ENCODE results near the gene PARL. TPM values are rescaled to one million over a fixed set of nuclear protein-coding genes. Genes with fewer than 3 reads are reported as not detected.

The PARL gene, protein sequence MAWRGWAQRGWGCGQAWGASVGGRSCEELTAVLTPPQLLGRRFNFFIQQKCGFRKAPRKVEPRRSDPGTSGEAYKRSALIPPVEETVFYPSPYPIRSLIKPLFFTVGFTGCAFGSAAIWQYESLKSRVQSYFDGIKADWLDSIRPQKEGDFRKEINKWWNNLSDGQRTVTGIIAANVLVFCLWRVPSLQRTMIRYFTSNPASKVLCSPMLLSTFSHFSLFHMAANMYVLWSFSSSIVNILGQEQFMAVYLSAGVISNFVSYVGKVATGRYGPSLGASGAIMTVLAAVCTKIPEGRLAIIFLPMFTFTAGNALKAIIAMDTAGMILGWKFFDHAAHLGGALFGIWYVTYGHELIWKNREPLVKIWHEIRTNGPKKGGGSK
- 58.5 TPM for total RNA-seq (ENCODE audit: unreplicated experiment)
- long read RNA-seq, transcript PARL-202 (10 exons, 1,414 nt) = major isoform, 22 of 31 reads
- long read RNA-seq, partial matches to known transcripts = 1 of 31 reads
- long read RNA-seq, other reads (novel, unspliced or antisense) = 4 of 31 reads

DNA sequence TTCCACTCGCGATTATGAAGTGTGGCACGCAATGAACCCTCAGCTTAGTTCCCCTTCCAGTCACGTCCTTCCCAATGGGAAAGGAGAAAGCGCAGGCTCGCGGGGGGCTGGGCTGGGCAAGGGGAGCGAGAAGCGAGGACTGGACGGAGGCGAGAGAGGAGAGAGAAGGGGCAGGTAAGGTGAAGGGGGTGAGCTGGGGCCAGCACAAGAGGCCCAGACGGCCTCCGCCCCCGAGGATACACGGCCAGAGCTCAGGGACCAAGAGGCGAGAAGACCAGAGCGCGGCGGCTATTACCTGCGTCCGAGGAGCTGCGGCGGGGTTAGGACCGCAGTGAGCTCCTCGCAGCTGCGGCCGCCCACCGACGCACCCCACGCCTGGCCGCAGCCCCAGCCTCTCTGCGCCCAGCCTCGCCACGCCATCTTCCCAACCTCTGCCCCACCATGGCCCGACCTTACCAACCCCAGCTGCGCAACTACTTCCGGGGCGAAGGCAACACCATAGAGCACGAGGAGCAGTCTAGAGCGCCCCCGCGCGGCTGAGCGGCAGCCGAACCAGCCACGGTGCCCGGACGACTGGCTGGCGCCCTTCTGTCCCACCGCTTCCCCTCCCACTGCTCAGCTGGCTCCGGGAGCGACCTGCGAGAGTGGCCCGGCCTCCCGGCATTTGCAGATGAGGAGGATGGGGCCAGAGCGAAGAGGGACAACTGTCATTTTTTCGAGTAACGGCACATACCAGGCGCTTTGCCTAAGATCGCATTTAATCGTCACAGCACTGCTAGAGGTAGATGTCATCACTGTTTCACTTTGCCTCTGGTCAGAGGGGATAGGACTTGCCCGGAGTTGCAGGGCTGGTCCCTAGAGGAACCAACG is at the start of gene PARL:
PARL (minus strand) TSS at position 454 of the 870 bp plus-strand sequence; CDS start at position 420, 34 bp downstream.
- TF ChIP-seq, protein P1, sequence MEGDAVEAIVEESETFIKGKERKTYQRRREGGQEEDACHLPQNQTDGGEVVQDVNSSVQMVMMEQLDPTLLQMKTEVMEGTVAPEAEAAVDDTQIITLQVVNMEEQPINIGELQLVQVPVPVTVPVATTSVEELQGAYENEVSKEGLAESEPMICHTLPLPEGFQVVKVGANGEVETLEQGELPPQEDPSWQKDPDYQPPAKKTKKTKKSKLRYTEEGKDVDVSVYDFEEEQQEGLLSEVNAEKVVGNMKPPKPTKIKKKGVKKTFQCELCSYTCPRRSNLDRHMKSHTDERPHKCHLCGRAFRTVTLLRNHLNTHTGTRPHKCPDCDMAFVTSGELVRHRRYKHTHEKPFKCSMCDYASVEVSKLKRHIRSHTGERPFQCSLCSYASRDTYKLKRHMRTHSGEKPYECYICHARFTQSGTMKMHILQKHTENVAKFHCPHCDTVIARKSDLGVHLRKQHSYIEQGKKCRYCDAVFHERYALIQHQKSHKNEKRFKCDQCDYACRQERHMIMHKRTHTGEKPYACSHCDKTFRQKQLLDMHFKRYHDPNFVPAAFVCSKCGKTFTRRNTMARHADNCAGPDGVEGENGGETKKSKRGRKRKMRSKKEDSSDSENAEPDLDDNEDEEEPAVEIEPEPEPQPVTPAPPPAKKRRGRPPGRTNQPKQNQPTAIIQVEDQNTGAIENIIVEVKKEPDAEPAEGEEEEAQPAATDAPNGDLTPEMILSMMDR (IDR thresholded peaks at IDR 0.05; ENCODE audit: partially characterized antibody, unreplicated experiment) = peak; percentile 95
- Mint-ChIP-seq H3K4me1 (ENCODE audit: low read depth, unreplicated experiment) (peaks cover 14% of the 10 kb centered on the region), H3K36me3 (ENCODE audit: unreplicated experiment) (no peaks in the 10 kb centered on the region), H3K4me3 (ENCODE audit: unreplicated experiment) (peak within 1 kb of the TSS; percentile 99), H3K27ac (ENCODE audit: unreplicated experiment) (peak within 1 kb of the TSS; percentile 75), H3K27me3 (ENCODE audit: unreplicated experiment) (peaks cover 4% of the 10 kb centered on the region), H3K9me3 (ENCODE audit: unreplicated experiment) (no peaks in the 10 kb centered on the region)
- DNase-seq = peak; percentile 98

- TF ChIP-seq, protein P1 (IDR thresholded peaks at IDR 0.05; ENCODE audit: partially characterized antibody, unreplicated experiment) = no peak
- Mint-ChIP-seq H3K4me3 (ENCODE audit: unreplicated experiment) (peak overlapping the region; percentile 19), H3K27me3 (ENCODE audit: unreplicated experiment) (peaks cover 3% of the 10 kb centered on the region), H3K36me3 (ENCODE audit: unreplicated experiment) (peaks cover 19% of the 10 kb centered on the region), H3K4me1 (ENCODE audit: low read depth, unreplicated experiment) (peaks cover 14% of the 10 kb centered on the region), H3K27ac (ENCODE audit: unreplicated experiment) (peak overlapping the region; percentile 40), H3K9me3 (ENCODE audit: unreplicated experiment) (peaks cover 2% of the 10 kb centered on the region)
- DNase-seq = no peak
Measured at GRCh38 chr3:183933160-183933559, 48.5 kb upstream of the PARL start.

GRCh38 chr3:183931881-183932280 is 47.2 kb upstream of the PARL start:
- TF ChIP-seq, protein P1 (IDR thresholded peaks at IDR 0.05; ENCODE audit: partially characterized antibody, unreplicated experiment) = no peak
- Mint-ChIP-seq H3K27me3 (ENCODE audit: unreplicated experiment) (no peaks in the 10 kb centered on the region), H3K4me3 (ENCODE audit: unreplicated experiment) (no peak overlapping the region), H3K36me3 (ENCODE audit: unreplicated experiment) (peaks cover 14% of the 10 kb centered on the region), H3K27ac (ENCODE audit: unreplicated experiment) (no peak overlapping the region), H3K4me1 (ENCODE audit: low read depth, unreplicated experiment) (peaks cover 7% of the 10 kb centered on the region), H3K9me3 (ENCODE audit: unreplicated experiment) (peaks cover 2% of the 10 kb centered on the region)
- DNase-seq = no peak

- TF ChIP-seq, protein P1 (IDR thresholded peaks at IDR 0.05; ENCODE audit: partially characterized antibody, unreplicated experiment) = no peak
- peaks cover 5% of the 10 kb centered on the region for H3K36me3 Mint-ChIP-seq (ENCODE audit: unreplicated experiment)
- DNase-seq = no peak
- no peak overlapping the region for H3K4me3 Mint-ChIP-seq (ENCODE audit: unreplicated experiment)
- H3K27ac Mint-ChIP-seq (ENCODE audit: unreplicated experiment) = peak overlapping the region; percentile 17
- H3K27me3 Mint-ChIP-seq (ENCODE audit: unreplicated experiment) = no peaks in the 10 kb centered on the region
- peaks cover 7% of the 10 kb centered on the region for H3K4me1 Mint-ChIP-seq (ENCODE audit: low read depth, unreplicated experiment)
- peaks cover 2% of the 10 kb centered on the region for H3K9me3 Mint-ChIP-seq (ENCODE audit: unreplicated experiment)
Measured at GRCh38 chr3:183930086-183930485, 45.4 kb upstream of the PARL start.
